GM18502 (cell line): ENCODE results near the gene ITPRIP.

Experiments used
- ATAC-seq: cut with Tn5 transposase; IDR thresholded peaks from one replicate; pipeline ENCODE4 v1.9.1; 2021; ENCODE audit warnings: mild to moderate bottlenecking; ENCODE audit not compliant: unreplicated experiment, poor library complexity

ITPRIP gene

DNA sequence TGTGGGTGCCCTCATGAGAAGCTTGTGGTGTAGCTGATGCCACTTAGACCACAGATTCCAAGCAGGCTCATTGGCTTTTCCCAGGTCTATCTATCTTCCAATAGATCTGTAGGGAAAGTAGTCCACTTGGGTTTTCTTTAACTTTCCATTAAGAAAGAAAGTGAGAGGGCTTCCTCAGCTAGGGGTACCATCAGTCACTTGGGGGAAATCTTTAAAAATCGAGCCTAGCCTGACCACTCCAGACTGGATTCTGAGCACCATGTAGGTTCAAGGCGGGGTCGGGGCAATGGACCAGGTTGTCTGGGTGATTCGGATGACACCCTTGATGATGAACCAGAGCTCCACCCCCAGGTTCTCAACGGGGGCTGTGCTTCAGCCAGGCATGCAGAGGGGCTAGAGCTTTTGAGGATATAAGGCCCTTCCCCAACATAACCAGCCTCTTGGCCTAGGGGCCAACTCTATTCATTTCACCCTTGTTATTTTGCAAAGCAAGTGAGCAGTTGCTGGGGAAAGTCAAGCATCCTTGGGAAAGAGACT, 27.0 kb downstream of the ITPRIP start:
- no peak for ATAC-seq

- ATAC-seq: no peak
Measured at GRCh38 chr10:104309980-104310978, 28.0 kb downstream of the ITPRIP start.

GRCh38 chr10:104308439-104308903, 29.8 kb downstream of the ITPRIP start:
- ATAC-seq: peak; percentile 83

DNA sequence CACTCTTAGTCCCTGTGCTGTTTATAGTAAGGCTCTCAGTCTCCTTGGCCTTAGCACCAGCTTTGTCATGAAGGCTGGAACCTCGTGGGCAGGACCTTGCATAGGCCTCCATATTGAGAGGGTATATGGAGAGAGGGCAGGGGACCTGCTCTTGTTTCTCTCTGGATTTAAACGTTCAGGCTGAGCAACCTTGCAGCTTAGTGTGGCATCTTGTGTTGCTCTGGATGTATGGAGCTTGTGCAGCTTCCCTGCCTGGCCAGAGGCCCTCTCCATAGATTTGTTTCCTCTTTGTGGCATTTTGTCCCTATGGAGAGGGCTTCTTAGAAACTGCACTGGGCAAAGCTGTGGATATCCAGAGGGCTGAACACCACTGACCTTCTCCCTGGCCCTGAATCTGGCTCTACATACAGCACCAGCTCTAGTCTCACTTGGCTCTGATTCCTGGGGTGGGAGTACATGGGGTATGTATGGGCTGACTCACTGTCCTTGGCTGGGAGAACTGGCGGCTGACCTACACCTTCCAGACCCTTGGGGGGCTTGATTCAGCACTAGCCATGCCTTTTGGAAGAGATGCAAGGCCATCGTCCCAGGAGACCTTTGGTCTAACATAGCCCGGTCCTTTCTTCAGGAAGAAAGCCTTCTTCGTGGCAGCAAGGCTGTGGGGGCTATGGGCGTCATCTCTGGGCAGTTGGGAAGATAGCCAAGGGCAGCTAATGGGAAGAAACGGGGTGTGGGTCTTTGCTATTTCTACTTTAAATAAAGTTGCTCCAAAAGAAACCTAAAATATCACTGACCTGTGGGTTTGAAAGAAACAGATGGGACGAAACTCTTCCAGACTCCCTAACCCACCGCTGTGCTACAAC, 30.5 kb downstream of the ITPRIP start:
- ATAC-seq: no peak

- ATAC-seq: no peak
Measured at GRCh38 chr10:104306897-104307296, 31.4 kb downstream of the ITPRIP start.

- ATAC-seq: no peak
Measured at GRCh38 chr10:104304927-104305326, 33.3 kb downstream of the ITPRIP start.

- no peak for ATAC-seq
Measured at GRCh38 chr10:104304356-104304745, 33.9 kb downstream of the ITPRIP start.

DNA sequence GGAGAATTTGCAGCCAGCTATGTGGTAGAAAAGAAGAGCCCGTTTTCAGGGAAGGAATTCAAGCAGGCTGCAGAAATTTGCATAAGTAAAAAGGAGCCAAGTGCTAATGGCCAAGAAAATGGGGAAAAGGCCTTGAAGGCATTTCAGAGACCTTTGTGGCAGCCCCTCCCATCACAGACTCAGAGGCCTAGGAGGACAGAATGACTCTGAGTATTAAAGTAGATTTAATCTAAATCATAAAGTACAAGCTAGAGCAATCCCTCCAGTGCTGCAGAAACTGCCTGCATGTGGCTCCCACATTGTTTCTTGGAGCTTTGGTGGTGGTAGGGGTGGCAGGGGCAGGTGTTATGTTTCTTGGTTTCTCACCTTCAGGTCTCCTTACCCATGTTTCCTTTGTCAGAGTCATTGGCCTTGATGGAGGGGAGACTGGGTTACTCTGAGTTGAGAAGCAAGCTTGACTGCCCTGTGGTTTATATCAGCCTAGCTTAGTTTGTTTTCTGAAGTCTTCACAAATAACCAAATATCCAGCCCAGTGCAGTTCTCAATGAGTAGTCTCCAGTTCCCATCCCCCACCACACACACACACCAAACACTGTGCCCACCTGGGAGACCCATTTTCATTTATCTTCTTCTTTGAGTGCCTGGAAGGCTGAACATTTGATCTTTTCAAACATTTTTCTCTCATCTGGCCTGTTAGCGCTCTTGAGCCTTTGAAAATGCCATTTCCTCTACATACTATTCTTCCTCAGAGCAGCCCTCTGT, 34.5 kb downstream of the ITPRIP start:
- ATAC-seq: no peak

- ATAC-seq: no peak
Measured at GRCh38 chr10:104301907-104302690, 36.2 kb downstream of the ITPRIP start.

DNA sequence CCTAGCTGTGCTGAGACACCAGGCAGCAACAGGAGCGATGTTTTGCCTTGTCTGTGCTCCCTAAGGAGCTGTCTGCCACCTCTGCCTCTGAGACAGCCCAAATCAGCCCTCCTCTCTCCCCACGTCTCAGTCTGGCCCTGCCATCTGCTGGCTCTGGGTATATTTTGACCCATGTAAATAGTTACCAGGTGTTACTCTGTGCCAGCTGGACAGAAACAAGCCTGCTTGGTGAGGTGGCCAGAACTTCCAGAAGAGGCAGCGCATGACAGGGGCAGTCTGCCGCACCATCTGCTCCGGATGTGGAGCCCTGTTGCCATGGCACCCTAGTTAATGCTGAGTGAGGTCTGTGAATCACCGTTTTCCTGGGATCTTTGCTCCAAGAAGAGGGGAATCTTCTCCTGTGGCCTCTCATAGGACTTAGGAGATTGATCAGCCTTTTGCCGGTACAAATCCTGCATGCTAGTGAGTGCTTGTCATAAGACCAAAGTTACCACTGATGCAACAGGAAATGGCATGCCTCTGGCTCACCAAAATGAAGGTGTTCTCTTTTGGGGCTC, 37.5 kb downstream of the ITPRIP start:
- ATAC-seq: peak; percentile 49

- ATAC-seq: peak; percentile 11
Measured at GRCh38 chr10:104300002-104300735, 38.1 kb downstream of the ITPRIP start.

DNA sequence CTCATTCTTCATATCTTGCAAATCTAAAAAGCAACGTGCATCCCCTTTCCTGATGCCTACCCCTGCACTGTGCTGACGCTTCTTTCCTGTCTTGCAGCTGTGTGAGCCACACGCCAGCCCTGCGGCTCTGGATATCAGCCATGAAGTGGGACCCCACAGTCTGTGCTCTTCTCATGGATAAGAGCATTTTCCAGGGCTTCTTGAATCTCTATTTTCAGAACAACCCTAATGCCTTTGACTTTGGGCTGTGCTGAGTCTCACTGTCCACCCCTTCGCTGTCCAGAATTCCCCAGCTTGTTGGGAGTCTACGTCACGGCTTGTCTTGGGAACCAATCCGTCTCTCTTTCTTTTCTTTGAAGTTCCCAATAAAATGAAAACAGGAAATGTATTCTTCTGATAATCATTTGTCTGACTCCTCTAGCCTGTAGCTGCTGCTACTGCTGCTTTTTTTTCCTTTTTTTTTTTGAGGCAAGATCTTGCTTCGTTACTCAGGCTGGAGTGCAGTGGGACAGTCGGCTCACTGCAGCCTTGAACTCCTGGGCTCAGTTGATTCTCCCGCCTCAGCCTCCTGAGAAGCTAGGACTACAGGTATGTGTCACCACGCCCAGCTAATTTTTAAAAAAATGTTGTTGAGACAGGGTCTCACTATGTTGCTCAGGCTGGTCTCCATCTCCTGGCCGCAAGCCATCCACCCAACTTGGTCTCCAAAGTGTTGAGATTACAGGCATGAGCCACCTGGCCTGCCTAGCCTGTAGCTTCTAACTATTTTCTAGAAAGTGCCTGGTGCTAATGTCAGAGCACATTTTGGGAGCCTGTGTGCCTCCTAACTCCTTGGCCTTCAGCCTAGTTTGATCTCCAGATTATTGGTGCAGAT, 39.0 kb downstream of the ITPRIP start:
- no peak for ATAC-seq

DNA sequence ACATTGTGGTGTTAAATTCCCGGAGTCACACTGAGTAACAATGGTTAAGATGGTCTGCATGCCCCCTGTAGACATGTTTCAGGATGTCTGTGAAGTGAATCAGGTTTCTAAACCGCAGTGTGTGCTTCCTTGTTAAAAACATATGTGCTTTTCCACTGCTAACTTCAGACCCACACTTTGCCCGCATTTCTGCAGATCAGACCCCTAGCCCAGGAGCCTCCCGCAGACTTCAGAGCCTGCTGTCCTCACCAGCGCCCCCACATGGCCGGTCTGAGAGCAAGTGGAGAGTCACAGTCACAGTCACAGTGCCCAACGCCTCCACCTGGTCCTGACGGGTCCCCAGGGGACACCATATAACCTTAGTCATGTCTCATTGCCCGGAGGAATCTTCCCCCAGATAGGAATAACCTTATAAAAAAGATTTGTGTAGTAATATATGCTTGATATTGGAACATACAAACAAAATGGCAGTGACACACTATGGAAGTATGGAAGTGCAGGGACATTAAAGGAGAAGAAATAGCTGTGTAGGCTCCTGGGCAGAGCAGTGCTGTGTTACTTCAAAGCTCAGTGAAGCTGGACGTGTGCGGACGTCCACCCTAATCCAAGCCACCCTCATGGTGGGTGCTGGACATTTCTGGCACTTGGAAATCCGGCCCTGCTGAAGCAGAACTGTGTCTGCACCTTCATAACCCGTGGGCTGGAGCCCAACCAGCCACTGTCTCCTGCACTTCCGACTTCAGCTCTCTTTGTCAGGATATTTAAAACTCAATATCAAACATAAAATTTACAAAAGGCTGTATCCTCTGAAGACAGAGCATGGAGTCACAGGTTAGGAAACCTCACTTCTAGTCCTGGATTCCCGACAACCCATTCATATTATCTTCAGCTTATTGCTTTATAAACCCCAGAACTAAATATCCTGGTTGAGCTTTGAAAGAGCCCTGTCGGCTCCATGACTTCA, 40.3 kb downstream of the ITPRIP start:
- no peak for ATAC-seq

DNA sequence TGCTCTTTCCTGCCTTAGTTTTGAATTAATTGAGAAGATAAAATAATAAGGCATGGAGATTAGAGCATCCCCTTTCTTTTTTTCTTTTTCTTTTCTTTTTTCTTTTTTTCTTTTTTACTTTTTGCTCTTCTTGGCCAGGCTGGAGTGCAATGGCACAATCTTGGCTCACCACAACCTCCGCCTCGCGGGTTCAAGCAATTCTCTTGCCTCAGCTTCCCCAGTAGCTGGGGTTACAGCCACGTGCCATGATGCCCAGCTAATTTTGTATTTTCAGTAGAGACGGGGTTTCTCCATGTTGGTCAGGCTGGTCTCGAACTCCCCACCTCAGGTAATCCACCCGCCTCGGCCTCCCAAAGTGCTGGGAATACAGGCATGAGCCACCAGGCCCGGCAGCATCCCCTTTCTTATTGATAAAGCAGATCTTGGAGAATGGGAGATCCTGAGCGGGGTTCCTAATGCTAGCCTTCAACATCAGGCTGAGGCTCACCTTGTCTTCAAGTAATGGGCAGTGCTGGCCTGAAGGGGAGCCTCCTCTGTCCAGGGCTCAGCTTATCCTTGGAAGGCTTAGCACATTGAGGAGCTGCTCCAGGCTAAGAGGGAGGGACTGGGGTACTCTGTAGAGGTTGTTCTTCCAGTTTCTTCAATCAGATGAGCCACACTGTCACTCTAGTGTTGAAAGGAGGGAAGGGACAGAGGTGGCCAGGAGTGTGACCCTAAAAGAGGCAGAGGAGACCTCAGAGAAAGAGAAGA, 41.4 kb downstream of the ITPRIP start:
- ATAC-seq: no peak

- no peak for ATAC-seq
Measured at GRCh38 chr10:104293781-104294321, 44.4 kb downstream of the ITPRIP start.
